Measurements from ENCODE around the gene UQCC3. TPM values are rescaled to one million over a fixed set of nuclear protein-coding genes. Genes with fewer than 3 reads are reported as not detected.
A peak's percentile ranks its signal among the peaks of the same experiment; 100 is the strongest.

Gene UQCC3
- total and polyA plus RNA-seq, 2 of the 13 experiments (the other 11 are each of a cell fraction or from before 2014, with no cell fraction given) = 7.7 to 16.0 TPM

DNA sequence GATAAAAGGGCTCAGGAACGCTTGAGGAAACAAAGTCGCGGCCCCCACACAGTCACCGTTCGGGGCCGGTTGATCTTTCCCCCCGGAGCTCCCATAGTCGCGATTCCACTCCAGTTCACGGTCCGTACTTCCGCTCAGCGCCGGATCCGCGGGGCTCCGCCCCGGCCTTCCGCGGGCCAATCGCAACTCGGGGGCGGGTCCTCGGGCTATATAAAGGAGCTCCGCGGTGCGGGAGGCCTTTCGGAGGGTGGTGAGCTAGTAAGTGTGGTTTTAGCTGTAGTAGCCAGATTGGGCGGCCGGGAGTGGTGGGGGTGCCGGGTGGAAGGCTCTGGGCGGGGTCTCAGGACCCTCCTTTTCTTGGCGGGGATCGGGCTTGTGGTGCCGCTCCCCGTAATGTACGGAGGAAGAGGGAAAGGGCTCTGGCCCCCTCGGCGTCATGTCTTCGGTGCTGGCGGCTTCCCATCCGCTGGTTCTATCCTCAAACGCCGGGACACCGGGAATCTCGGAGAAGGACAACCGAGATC, 6.3 kb upstream of the UQCC3 start, which contains the start of the genes C11orf98 and CSKMT (continued):
- TF ChIP-seq, protein P1, sequence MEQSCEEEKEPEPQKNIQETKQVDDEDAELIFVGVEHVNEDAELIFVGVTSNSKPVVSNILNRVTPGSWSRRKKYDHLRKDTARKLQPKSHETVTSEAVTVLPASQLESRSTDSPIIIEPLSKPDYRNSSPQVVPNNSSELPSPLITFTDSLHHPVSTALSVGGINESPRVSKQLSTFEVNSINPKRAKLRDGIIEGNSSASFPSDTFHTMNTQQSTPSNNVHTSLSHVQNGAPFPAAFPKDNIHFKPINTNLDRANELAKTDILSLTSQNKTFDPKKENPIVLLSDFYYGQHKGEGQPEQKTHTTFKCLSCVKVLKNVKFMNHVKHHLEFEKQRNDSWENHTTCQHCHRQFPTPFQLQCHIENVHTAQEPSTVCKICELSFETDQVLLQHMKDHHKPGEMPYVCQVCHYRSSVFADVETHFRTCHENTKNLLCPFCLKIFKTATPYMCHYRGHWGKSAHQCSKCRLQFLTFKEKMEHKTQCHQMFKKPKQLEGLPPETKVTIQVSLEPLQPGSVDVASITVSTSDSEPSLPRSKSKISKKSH (CRISPR knock-in tag; IDR thresholded peaks at IDR 0.05; ENCODE audit: borderline replicate concordance) = no peak
- peak; percentile 17; the same call in 1 of the 2 replicates for TF ChIP-seq ZFP82 (CRISPR knock-in tag; IDR thresholded peaks at IDR 0.05; ENCODE audit: borderline replicate concordance)
- no peak for TF ChIP-seq SKI (IDR thresholded peaks at IDR 0.05; ENCODE audit: partially characterized antibody)
- TF ChIP-seq ZNF235 (CRISPR knock-in tag; IDR thresholded peaks at IDR 0.05; ENCODE audit: borderline replicate concordance) = peak; percentile 84; the same call in 1 of the 2 replicates
- TF ChIP-seq, protein P2, sequence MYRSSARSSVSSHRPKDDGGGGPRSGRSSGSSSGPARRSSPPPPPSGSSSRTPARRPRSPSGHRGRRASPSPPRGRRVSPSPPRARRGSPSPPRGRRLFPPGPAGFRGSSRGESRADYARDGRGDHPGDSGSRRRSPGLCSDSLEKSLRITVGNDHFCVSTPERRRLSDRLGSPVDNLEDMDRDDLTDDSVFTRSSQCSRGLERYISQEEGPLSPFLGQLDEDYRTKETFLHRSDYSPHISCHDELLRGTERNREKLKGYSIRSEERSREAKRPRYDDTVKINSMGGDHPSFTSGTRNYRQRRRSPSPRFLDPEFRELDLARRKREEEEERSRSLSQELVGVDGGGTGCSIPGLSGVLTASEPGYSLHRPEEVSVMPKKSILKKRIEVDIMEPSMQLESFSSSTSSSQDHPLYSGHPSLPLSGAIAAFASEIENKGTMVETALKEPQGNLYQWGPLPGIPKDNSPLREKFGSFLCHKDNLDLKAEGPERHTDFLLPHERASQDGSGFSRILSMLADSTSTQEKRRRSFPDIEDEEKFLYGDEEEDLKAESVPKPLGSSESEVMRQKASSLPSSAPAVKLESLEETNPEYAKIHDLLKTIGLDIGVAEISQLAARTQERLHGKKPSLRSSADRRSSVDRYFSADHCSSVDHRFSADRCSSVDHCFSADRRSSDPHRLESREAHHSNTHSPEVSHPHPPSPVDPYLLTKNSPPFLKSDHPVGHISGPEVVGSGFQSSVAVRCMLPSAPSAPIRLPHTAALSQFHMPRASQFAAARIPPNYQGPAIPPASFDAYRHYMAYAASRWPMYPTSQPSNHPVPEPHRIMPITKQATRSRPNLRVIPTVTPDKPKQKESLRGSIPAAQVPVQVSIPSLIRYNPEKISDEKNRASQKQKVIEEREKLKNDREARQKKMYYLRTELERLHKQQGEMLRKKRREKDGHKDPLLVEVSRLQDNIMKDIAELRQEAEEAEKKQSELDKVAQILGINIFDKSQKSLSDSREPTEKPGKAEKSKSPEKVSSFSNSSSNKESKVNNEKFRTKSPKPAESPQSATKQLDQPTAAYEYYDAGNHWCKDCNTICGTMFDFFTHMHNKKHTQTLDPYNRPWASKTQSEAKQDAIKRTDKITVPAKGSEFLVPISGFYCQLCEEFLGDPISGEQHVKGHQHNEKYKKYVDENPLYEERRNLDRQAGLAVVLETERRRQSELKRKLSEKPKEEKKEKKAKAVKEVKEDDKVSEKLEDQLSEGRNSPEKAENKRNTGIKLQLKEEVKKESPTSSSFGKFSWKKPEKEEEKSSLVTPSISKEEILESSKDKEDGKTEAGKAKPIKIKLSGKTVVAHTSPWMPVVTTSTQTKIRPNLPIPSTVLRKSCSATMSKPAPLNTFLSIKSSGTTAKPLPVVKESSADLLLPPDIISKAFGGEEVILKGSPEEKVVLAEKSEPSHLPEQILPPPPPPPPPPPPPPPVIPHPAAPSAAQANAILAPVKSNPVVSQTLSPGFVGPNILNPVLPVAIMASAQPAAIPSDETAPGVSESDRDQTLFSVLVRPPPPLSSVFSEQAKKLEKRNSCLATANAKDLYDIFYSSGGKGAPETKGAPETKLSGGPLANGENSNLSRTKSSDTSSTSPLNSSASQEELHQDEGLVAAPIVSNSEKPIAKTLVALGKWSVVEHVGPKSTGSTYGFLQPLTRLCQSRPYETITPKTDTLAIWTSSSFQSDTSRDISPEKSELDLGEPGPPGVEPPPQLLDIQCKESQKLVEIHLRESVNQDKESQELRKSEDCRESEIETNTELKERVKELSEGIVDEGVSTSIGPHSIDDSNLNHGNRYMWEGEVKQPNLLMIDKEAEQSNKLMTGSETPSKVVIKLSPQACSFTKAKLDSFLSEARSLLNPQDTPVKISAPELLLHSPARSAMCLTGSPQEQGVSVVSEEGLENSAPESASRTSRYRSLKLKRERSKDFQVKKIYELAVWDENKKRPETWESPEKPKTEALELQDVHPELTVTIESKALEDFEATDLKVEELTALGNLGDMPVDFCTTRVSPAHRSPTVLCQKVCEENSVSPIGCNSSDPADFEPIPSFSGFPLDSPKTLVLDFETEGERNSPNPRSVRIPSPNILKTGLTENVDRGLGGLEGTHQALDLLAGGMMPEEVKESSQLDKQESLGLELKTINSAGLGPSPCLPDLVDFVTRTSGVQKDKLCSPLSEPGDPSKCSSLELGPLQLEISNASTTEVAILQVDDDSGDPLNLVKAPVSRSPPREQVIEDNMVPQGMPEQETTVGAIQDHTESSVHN (CRISPR knock-in tag; IDR thresholded peaks at IDR 0.05) = 0 out of 2 replicates have a peak, but pooled peaks have one; percentile 76
- no peak for TF ChIP-seq SOX5 (CRISPR knock-in tag; IDR thresholded peaks at IDR 0.05; ENCODE audit: borderline replicate concordance)
- no peak for TF ChIP-seq ZSCAN20 (CRISPR knock-in tag; IDR thresholded peaks at IDR 0.05; ENCODE audit: borderline replicate concordance)
- TF ChIP-seq ZEB1 (IDR thresholded peaks at IDR 0.05; ENCODE audit: insufficient replicate concordance, low read depth) = peak; percentile 70
- TF ChIP-seq POLR2AphosphoS5 (IDR thresholded peaks at IDR 0.05; ENCODE audit: low read depth, low read length) = peak; percentile 99
- TF ChIP-seq KMT2B (CRISPR knock-in tag; IDR thresholded peaks at IDR 0.05) = peak; percentile 22; the same call in 1 of the 2 replicates
- no peak for TF ChIP-seq ZNF282 (IDR thresholded peaks at IDR 0.05; ENCODE audit: partially characterized antibody)
- TF ChIP-seq ZNF24 (IDR thresholded peaks at IDR 0.05) = no peak
- TF ChIP-seq, protein P3, sequence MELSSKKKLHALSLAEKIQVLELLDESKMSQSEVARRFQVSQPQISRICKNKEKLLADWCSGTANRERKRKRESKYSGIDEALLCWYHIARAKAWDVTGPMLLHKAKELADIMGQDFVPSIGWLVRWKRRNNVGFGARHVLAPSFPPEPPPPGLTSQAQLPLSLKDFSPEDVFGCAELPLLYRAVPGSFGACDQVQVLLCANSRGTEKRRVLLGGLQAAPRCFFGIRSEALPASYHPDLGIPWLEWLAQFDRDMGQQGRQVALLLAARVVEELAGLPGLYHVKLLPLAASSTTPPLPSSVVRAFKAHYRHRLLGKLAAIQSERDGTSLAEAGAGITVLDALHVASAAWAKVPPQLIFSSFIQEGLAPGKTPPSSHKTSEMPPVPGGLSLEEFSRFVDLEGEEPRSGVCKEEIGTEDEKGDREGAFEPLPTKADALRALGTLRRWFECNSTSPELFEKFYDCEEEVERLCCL (CRISPR knock-in tag; IDR thresholded peaks at IDR 0.05; ENCODE audit: borderline replicate concordance) = 0 out of 2 replicates have a peak, but pooled peaks have one; percentile 39
- TF ChIP-seq CHD4 (IDR thresholded peaks at IDR 0.05; ENCODE audit: borderline replicate concordance, low read length) = no peak
- TF ChIP-seq ATM (IDR thresholded peaks at IDR 0.05; ENCODE audit: borderline replicate concordance) = no peak
- 0 out of 2 replicates have a peak, but pooled peaks have one; percentile 72 for TF ChIP-seq ZNF335 (CRISPR knock-in tag; IDR thresholded peaks at IDR 0.05)
- TF ChIP-seq, protein P4, sequence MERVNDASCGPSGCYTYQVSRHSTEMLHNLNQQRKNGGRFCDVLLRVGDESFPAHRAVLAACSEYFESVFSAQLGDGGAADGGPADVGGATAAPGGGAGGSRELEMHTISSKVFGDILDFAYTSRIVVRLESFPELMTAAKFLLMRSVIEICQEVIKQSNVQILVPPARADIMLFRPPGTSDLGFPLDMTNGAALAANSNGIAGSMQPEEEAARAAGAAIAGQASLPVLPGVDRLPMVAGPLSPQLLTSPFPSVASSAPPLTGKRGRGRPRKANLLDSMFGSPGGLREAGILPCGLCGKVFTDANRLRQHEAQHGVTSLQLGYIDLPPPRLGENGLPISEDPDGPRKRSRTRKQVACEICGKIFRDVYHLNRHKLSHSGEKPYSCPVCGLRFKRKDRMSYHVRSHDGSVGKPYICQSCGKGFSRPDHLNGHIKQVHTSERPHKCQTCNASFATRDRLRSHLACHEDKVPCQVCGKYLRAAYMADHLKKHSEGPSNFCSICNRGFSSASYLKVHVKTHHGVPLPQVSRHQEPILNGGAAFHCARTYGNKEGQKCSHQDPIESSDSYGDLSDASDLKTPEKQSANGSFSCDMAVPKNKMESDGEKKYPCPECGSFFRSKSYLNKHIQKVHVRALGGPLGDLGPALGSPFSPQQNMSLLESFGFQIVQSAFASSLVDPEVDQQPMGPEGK (CRISPR knock-in tag; IDR thresholded peaks at IDR 0.05) = peak; percentile 67
